ENCODE measurements around the gene TTN.

The TTN gene

GRCh38 chr2:178550352-178550751 is 256.9 kb downstream of the TTN start:
- H3F3A ChIP-seq (ENCODE audit: insufficient read depth, low read length): no peaks in the 10 kb centered on the region
- H3K9ac ChIP-seq (ENCODE audit: low read length): no peak overlapping the region
- 0 out of 2 replicates have a peak, but pooled peaks cover 6% of the 10 kb centered on the region for H3K4me1 ChIP-seq (ENCODE audit: low read length)
- H4K20me1 ChIP-seq (ENCODE audit: insufficient read depth, low read length): no peaks in the 10 kb centered on the region
- H3K27me3 ChIP-seq (replicated peaks; ENCODE audit: insufficient read depth, low read length): no peaks in the 10 kb centered on the region
- DNase-seq: peak; percentile 41
- H3K4me2 ChIP-seq (ENCODE audit: low read depth, low read length): peak overlapping the region; percentile 7; the same call in 1 of the 2 replicates
- no peaks in the 10 kb centered on the region for H3K9me3 ChIP-seq (replicated peaks; ENCODE audit: insufficient read depth, low read length)
- no peak overlapping the region for H3K4me3 ChIP-seq (ENCODE audit: low read length)
- no peaks in the 10 kb centered on the region for H3K9me2 ChIP-seq (replicated peaks; ENCODE audit: insufficient read depth, low read length)
- no peaks in the 10 kb centered on the region for H3K79me2 ChIP-seq (ENCODE audit: low read length)
- TF ChIP-seq EZH2phosphoT487 (IDR thresholded peaks at IDR 0.05; ENCODE audit: low read length) (no peak), CTCF (IDR thresholded peaks at IDR 0.05; ENCODE audit: low read length) (no peak), EZH2 (optimal IDR thresholded peaks at IDR 0.05; ENCODE audit: low read depth, low read length) (no peak)
- H2AFZ ChIP-seq (ENCODE audit: low read length): no peak overlapping the region
- H3K27ac ChIP-seq (ENCODE audit: low read length): no peak overlapping the region
- H3K36me3 ChIP-seq (replicated peaks; ENCODE audit: insufficient read depth, low read length): no peaks in the 10 kb centered on the region

GRCh38 chr2:178542569-178542968 is 264.7 kb downstream of the TTN start:
- no peak overlapping the region for H3K9ac ChIP-seq (ENCODE audit: low read length)
- no peak overlapping the region for H3K4me3 ChIP-seq (ENCODE audit: low read length)
- no peak for DNase-seq
- no peak overlapping the region for H3K4me2 ChIP-seq (ENCODE audit: low read depth, low read length)
- no peak overlapping the region for H2AFZ ChIP-seq (ENCODE audit: low read length)
- no peaks in the 10 kb centered on the region for H3K9me3 ChIP-seq (replicated peaks; ENCODE audit: insufficient read depth, low read length)
- H3K9me2 ChIP-seq (replicated peaks; ENCODE audit: insufficient read depth, low read length): no peaks in the 10 kb centered on the region
- no peaks in the 10 kb centered on the region for H3K4me1 ChIP-seq (ENCODE audit: low read length)
- no peaks in the 10 kb centered on the region for H3K36me3 ChIP-seq (replicated peaks; ENCODE audit: insufficient read depth, low read length)
- H3K27me3 ChIP-seq (replicated peaks; ENCODE audit: insufficient read depth, low read length): no peaks in the 10 kb centered on the region
- no peaks in the 10 kb centered on the region for H4K20me1 ChIP-seq (ENCODE audit: insufficient read depth, low read length)
- H3F3A ChIP-seq (ENCODE audit: insufficient read depth, low read length): no peaks in the 10 kb centered on the region
- H3K27ac ChIP-seq (ENCODE audit: low read length): no peak overlapping the region
- TF ChIP-seq EZH2phosphoT487 (IDR thresholded peaks at IDR 0.05; ENCODE audit: low read length) (no peak), EZH2 (optimal IDR thresholded peaks at IDR 0.05; ENCODE audit: low read depth, low read length) (no peak), CTCF (IDR thresholded peaks at IDR 0.05; ENCODE audit: low read length) (no peak)
- no peaks in the 10 kb centered on the region for H3K79me2 ChIP-seq (ENCODE audit: low read length)

GRCh38 chr2:178542161-178542560 is 265.1 kb downstream of the TTN start:
- Histone ChIP-seq H3K9me2 (replicated peaks; ENCODE audit: insufficient read depth, low read length) (no peaks in the 10 kb centered on the region), H3F3A (ENCODE audit: insufficient read depth, low read length) (no peaks in the 10 kb centered on the region), H3K79me2 (ENCODE audit: low read length) (no peaks in the 10 kb centered on the region), H3K27me3 (replicated peaks; ENCODE audit: insufficient read depth, low read length) (no peaks in the 10 kb centered on the region), H3K4me1 (ENCODE audit: low read length) (no peaks in the 10 kb centered on the region), H2AFZ (ENCODE audit: low read length) (no peak overlapping the region), H3K36me3 (replicated peaks; ENCODE audit: insufficient read depth, low read length) (no peaks in the 10 kb centered on the region), H3K4me3 (ENCODE audit: low read length) (no peak overlapping the region), H4K20me1 (ENCODE audit: insufficient read depth, low read length) (no peaks in the 10 kb centered on the region), H3K27ac (ENCODE audit: low read length) (no peak overlapping the region), H3K9me3 (replicated peaks; ENCODE audit: insufficient read depth, low read length) (no peaks in the 10 kb centered on the region), H3K9ac (ENCODE audit: low read length) (no peak overlapping the region), H3K4me2 (ENCODE audit: low read depth, low read length) (no peak overlapping the region)
- no peak for DNase-seq
- TF ChIP-seq CTCF (IDR thresholded peaks at IDR 0.05; ENCODE audit: low read length) (no peak), EZH2 (optimal IDR thresholded peaks at IDR 0.05; ENCODE audit: low read depth, low read length) (no peak)
